GM21786 (cell line): ENCODE data around the gene STEAP3.

Source experiments
- ATAC-seq: cut with Tn5 transposase; IDR thresholded peaks from one replicate; pipeline ENCODE4 v1.9.1; 2021; ENCODE audit not compliant: unreplicated experiment

The STEAP3 gene, protein sequence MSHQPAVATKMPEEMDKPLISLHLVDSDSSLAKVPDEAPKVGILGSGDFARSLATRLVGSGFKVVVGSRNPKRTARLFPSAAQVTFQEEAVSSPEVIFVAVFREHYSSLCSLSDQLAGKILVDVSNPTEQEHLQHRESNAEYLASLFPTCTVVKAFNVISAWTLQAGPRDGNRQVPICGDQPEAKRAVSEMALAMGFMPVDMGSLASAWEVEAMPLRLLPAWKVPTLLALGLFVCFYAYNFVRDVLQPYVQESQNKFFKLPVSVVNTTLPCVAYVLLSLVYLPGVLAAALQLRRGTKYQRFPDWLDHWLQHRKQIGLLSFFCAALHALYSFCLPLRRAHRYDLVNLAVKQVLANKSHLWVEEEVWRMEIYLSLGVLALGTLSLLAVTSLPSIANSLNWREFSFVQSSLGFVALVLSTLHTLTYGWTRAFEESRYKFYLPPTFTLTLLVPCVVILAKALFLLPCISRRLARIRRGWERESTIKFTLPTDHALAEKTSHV

DNA sequence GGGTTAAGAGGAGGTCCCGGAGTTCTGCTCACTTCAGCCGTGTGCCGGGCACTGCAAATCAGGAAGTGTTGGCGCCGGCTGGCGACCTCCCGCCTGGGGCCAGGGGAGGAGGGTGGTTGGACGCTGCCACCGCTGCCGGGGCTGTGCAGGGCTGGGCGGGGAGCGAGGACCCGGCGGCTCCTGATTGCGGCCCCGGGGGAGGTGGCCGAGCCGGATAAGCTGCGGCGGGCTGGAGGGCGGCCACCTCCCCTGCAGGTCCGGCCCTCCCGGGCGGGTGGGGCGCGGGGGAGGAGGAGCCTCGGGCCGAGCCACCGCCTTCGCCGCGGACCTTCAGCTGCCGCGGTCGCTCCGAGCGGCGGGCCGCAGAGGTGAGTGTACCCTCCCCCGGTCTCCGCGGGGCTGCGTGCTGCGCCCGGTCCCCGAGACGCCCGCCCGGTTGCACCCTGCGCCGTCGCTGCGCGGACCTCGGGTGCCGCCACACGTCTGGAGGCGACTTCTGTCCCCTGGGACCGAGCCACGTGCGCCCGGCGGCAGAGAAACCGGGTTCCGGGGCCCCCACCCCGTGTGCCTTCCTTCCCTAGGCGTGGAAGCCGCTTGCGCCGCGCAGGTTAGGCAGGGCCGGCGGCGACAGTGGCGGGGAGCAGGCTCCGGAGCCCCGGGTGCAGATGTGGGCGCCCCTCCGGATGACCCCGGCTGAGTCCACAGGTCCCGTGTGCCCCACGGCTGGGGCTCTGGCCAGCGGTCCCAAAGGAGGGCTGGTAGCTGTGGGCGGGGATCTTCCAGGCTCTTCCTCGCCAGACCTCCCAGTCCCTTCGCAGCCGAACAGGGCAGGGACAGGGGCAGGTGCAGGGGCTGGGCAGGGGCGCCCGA, at the start of gene STEAP3:
TSS of gene STEAP3 (plus strand) at position 314 of the 870 bp plus-strand sequence. CDS start 7,179 bp downstream, outside the sequence.
- peak; percentile 72 for ATAC-seq

DNA sequence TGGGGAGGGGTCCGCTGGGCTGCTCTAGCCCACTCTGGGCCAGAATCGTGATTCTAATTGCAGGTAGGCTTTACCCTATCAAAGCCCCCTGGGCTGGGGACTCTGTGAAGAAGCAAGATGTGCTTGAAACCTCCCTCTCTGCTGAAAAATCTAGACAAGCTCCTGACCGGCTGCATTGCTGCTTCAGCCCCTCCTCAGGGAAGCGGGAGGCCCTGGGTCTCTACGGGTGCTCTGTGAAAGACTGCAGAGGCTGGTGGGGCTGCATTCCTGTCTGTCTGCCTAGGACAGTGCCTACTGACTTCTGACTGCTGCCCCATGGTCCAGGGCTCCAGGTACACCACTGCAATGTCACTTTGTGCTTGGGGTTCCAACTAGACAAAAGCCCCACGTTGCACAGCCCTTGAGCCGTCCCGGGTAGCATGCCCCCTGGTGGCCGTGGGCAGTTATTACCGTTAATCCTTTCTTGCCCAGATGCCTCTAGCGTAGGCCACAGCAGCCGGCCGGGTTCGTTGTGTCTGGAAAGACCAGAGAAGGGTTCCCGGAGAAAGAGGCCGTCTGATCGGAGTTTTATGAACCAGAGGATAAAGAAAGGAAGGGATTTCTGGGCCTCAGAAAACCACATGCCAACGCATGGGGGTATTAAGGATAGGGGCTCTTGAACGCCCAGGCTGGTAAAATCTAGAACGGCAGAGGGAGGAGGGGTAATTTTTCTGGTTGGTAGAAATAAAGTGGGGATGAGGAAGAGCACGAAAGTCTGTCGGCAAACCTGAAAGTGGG, 49.2 kb upstream of the STEAP3 start:
- ATAC-seq = no peak

DNA sequence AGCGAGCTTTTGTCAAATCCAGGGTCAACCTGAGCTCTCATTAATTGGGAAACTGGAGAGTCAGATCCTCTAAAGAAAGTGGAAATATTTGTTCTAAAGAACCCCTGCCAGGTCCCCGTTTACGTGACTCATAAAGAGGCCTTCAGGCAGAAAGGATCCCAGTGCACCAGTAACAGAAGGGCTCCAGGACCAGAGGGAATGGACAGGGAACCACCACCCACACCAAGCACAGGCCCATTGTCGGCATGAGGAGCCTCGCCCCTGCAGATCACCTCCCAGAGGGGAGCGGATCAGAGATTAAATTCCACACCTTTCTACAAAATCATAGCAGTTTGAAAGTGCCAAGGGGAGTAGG, 48.7 kb upstream of the STEAP3 start:
- ATAC-seq = no peak

DNA sequence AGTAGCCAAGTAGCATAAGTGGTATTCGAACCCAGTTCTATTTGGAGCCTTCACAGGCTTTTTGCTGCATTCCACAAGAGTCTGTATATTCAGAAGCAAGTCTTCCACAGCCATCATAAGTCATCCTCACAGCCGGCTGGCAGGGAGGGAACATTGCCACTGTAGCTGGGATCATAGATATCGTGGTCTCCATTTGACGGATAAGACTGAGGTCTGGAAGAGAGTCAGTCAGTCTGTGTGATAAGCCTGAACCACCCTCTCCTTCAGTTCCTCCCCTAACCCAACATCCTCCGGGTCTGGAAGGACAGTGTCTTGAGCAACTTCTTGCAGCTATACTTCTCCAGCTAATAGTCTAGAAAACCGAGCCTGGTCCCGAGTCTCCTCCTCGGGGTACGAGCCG, 48.1 kb upstream of the STEAP3 start:
- ATAC-seq = no peak

DNA sequence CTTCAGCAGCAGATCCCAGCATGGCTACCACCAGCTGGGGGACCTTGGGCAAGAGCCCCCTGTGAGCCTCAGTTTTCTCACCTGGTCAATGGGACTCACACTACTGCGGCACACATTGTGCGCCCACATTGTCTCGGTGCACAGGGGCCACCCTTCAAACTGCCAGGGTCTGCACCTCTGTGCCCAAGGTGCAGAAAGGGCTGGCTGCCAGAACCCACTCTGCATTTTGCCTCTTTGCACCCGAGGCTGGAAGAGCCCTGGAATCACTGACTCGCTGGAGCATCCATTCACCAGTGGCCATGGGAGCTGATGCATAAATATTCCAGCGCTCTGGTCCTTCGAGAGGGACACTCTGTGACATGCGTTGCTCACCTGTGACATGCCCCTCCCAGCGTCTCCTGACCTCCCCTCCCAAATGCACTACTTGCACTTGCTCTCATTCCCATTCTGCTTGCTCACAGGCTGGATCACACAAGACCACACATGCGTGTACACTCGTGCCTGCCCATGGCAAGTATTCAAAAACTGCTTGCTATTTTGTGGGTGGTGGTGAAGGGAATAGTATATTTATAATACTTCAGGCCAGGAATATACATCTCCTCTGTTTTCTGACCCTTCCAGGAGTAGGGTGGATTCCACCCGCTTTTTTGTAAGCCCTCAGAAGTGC, 46.3 kb upstream of the STEAP3 start:
- no peak for ATAC-seq

DNA sequence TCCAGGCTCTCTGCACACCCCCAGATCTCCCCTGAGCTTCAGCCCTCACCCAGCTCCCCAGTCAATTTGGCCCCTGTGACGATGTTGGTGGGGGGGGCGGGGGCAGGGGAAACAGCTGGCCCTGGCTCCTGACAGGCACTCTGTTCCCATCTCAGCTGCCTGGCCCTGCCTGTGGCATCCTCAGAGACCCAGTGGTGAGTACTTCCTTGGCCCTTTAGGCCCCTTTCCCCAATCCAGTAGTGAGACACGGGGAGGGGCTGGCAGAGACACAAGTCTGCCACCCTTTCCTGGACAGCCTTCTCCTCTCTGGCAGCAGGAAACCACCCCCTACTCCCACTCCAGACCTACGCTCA, 45.8 kb upstream of the STEAP3 start:
- no peak for ATAC-seq

DNA sequence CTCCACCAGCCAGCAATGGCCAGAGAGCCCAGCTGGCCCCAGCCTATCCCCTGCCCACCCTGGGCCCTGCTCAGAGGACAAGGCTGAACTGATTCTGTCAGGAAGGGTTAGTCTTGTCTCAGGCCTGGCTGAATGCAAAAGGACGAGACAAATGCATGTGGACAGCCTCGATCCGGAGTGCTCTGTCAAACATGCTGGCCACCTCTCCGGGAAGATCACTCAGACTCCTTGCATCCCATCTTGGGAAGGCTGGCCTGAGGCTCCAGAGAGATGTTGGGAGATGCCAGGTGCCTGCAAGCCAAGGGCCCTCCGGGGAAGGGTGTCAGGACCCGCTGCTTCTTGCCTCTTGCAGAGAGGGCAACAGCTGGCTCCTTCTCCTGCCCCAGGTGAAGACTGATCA, 44.9 kb upstream of the STEAP3 start:
- no peak for ATAC-seq

DNA sequence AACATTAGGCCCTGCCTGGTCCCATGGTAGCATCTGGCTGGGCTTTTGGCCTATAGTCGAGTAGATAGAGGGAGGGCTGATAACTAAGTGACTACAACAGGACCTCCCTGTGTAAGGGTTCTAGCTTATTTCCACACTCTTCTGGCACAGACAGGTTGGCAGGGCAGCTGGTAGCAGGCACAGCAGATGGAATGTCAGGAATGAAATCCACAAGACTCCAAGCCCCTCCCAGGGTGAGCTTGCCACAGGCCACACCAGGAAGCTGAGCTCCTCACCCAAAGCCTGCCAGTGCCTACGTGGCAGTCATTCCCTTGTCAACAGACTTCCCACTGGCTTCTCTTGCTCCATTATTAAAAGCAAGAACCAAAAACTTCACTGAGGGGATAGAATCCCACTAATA, 44.4 kb upstream of the STEAP3 start:
- no peak for ATAC-seq

DNA sequence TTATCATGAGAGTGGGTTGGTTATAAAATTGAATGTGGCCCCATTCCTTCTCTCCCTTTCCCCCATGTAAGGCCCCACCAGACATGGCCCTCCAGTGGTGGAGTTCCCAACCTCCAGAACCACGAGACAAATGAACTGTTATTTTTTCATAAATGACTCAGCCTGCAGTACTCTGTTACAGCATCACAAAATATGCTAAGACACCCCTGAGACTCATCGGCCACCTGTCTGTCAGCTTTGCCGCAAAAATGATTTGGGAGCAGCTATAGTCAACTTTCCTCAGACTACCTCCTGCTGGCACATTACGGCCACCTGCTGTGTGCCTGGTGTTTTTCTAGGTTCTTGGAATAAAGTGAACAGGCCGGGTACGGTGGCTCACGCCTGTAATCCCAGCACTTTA, 43.6 kb upstream of the STEAP3 start:
- no peak for ATAC-seq

DNA sequence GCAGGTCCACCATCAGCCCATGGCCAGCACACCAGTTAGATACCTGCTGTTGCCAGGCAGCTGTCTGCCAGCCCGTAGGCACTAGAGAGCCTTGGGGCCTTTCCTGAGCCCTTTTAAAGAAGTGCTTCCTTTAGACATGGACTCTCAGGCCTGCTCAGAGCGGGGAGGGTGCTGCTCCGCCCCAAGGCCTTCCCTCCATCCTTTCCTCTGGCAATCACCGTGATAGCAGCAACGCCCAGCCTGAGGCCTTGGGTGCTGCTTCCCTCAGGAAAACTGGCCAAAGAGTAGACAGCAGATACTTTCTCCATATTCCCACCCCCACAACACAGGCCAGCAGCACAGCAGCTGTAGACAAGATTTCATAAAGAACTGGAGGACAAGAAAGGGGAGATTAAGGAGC, 42.7 kb upstream of the STEAP3 start:
- no peak for ATAC-seq

DNA sequence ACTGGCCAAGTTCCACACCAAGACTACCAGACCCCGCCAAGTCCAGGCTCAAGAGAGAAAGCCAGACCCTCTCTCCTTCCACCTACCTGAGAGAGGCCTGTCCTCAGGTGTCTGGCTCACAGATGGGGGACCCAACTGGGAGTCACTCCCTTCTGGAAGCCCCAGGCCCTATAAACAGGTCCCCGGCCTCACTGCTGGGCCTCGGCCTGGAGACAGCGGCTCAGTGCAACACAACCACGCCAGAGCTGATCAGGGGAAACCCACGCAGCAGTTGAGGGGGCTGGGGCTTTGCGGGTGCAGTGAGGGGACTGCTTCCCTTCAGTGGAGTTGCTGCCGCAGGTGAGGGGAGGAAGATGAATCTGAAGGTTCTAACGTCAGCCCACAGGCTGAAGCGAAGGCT, 42.2 kb upstream of the STEAP3 start:
- ATAC-seq = no peak

DNA sequence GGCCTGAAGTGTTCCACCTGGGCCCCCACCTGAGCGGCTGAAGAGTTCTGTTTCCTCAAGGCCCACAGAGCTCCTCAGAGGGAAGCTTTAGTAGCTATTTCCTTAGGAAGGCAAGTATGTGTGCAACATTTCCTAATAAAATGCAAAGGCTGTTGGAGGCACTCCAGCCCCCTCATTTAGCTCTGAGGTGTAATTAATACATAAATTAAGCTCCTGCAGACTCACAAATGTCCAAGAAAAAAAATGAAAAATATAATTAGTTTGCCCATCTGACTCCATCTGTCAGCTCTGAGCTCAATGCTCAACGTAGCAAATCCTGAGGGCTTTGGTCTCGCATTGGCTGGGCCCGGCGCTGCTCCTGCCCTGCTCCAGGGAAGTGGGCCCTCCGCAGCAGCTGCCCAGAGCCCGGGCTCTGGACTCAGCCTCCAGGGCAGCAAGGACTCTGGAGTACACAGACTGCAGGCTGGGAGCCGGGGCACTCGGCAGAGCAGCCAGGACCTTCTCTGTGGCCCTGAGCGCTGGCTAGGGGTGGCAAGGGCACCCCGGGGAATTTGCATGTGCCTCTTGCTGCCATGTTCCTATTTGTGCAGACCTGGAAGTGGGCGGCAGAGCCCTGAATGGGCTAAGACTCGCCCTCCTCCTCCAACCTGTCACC, 41.7 kb upstream of the STEAP3 start:
- ATAC-seq = no peak

DNA sequence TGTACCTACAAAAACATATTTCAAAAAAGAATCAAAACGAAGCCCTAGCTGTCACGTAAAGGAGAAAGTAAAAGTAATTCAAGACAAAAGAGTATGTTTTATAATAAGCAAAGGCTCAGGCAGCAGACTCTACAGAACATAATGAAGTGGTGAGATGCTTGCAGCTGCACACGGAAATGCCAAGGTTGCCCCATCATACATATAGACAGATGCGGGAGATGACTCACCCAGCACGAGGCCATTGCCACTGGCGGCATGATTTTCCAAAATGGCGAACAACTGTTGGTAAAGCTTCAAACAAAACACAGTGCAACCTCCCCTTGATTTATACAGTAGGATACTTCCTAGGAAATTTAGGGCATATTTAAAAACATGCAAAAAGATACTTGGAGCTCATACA, 39.1 kb upstream of the STEAP3 start:
- no peak for ATAC-seq

DNA sequence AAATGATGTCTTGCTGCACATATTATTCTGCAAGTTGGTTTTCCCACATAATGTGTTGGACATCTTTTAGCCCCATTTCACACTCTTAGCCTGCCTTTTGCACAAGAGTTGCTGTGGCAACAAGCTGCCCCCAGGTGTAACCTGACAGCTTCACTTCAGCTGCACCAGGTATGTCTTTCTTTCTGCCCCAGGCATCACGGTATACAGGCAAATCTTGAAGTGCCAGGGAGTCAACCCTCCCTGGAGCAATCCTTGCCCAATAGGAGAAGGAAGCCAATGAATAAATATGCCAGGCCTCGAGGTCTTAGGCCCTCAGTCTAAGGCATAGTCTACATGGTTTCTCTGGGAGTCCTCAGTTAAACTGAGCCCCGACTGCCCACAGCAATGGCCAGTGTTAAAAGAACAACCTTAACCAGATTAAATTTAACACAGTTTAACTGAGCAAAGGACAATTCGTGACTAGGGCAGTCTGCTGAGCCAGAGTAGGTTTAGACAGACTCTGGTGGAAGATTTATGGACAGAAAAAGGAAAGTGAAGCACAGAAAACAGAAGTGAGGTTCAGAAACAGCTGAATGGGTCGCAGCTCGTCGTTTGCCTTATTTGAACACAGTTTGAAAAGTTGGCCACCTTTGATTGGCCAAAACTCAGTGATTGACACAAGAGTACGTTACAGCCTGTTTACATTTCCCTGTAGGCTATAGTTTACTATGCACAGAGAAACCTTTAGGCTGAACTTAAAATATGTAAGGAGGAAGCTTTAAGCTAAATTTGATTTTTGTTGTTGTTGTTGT, 33.1 kb upstream of the STEAP3 start:
- no peak for ATAC-seq

DNA sequence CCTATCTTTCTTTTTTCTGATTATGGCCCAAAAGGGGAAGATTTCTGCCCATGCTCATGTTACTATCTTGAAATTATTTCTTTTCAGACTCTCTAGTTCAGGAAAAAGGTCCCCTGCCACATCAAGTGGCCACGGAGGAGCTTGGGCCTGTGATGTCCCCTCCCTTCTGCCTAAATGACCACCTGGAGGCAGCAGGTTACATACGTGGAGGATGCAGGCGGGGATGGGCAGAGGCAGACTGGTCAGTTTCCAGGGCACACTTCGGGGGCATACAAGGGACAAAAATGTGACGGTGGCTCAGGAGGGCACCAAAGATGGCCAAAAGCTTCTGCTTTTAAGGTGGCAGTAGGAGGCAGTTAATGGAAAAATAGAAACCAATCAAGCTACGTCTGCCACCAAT, 30.7 kb upstream of the STEAP3 start:
- ATAC-seq = no peak

DNA sequence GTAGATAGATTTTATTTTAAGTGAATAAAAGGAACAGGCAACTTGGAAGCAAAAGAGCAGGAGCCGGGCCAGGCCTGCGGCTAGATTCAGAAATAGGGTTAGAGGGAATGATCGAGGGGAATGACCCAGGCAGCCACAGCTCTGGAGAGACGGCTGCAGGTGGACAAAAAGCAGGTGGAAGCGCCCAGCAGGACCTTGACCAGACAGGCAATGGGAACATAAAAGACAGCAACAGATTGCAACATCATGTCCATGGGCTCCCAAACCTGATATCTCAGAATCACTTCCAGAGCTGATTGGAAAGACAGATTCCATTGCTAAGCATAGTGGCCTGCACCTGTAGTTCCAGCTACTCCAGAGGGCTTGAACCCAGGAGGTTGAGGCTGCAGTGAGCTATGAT, 28.6 kb upstream of the STEAP3 start:
- no peak for ATAC-seq

DNA sequence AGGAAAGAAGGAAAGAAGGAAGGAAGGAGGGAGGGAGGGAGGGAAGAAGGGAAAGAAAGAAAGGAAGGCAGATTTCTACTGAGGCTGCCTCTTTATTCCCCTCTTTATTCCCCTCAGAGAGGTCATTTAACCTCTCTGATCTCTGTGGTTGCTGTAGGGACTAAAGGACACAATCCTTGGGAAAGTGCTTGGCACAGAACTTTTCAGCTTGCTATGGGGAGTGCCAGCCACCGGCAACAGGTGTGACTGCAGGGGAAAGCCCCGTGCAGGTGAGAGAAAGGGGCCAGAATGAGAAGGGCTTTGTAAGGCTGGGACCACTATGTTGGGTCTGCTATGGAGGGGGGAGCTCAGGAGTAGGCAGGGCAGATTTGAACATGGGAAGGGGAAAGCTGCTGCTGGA, 27.7 kb upstream of the STEAP3 start:
- no peak for ATAC-seq

DNA sequence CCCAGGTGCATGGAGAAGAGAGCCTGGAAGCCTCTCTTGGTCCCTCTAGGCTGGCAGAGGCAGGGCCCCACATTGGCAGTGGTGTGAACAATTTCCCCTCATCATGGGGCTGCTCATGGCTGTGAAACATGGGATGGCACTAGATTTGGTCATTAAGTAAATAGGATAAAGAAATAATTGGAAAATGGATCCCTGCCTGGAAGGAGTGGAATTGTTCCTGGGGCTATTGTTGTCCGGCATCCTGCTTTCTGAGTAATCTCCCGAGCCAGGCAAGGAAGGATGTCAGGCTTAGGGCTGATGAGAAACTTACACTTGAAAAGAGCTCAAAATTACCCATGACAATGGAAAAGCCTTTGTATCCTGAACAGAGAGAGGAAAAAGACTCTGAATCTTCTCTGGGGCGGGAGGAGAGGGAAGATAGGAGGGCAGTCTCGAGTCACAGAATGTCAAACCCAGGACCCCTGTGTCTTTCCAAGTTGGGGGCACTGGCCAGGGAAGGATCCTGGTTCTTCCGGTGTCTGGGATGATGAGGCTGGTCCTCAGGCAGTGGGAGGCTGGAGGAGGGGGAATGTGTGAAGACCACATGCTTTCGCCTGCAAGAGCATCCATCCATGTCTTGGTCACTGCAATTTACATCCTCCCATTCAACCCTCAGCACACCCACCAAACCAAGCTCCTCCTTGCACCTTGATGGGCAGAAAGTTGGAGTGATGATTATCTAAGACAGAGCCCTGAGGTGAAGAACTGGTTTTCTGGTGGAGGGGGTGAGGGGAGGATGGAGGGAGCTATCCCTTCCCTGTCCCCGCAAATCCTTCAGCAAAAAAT, 27.1 kb upstream of the STEAP3 start:
- no peak for ATAC-seq

DNA sequence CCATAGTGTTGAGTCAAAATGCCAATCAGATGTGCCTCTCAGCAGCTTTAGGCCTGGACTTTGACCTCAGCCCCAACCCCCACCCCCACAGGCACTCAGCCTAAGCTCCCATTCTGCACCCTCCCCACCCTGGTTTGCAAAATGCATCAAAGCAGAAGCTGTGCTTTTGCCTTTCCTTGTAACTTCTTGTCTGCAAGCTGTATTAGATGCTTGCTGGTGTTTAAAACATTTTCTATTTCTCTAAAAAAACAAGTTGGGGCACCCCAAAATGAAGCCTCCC, 26.6 kb upstream of the STEAP3 start:
- no peak for ATAC-seq
